ENCODE results near the gene GALNTL6.

DNA sequence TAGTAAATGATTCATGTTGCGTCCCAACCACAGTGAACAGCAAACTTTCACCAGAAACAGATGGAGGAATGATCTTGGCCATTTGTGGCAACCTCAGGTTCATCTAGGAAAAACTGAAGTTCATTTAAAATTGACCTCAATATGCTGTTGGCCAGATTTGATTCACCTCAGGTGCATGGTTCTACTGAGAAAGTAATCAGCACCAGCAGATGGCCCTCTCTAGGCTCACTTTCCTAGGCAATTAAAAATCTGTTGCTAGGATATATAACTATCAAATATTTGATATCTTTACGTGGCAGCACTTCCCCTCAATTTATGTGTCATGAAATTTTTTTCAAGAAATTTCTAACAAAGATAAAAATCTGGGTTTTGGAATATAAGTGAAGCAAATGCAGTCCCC lies 344.7 kb downstream of the GALNTL6 start:
- TF ChIP-seq, protein P1, sequence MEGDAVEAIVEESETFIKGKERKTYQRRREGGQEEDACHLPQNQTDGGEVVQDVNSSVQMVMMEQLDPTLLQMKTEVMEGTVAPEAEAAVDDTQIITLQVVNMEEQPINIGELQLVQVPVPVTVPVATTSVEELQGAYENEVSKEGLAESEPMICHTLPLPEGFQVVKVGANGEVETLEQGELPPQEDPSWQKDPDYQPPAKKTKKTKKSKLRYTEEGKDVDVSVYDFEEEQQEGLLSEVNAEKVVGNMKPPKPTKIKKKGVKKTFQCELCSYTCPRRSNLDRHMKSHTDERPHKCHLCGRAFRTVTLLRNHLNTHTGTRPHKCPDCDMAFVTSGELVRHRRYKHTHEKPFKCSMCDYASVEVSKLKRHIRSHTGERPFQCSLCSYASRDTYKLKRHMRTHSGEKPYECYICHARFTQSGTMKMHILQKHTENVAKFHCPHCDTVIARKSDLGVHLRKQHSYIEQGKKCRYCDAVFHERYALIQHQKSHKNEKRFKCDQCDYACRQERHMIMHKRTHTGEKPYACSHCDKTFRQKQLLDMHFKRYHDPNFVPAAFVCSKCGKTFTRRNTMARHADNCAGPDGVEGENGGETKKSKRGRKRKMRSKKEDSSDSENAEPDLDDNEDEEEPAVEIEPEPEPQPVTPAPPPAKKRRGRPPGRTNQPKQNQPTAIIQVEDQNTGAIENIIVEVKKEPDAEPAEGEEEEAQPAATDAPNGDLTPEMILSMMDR (IDR thresholded peaks at IDR 0.05): no peak
- no peak for TF ChIP-seq EP300 (IDR thresholded peaks at IDR 0.05)
